ENCODE data around the gene MVB12B. TPM values are rescaled to one million over a fixed set of nuclear protein-coding genes. Genes with fewer than 3 reads are reported as not detected.

The MVB12B gene
- polyA plus RNA-seq, 1 experiment, result 4.4 TPM

- Histone ChIP-seq H3K4me3 (ENCODE audit: low read depth, low read length) (no peak overlapping the region), H3K27ac (ENCODE audit: low read depth, low read length) (no peak overlapping the region)
Measured at GRCh38 chr9:126491568-126491879, 164.9 kb downstream of the MVB12B start.

DNA sequence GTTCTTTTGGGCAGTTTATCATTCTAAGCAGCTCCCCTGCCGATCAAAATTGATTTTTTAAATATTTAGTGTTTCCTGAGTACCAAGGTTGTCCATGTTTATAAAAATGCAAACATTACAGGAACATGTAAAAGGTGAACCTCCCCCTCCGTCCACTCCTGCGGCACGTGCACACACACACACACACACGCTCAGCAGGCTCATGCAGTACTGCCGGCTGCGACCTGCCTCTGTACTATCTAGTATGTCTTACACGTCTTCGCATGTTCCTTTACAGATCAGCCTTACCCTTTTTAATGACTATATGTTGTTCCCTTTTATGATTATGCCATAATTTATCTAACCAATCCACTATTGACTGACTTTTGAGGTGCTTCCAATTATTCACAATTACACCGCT, 165.3 kb downstream of the MVB12B start:
- Histone ChIP-seq H3K27me3 (ENCODE audit: control insufficient read depth, insufficient read depth, low read length) (no peaks in the 10 kb centered on the region), H3K4me3 (ENCODE audit: low read depth, low read length) (no peak overlapping the region), H3K27ac (ENCODE audit: low read depth, low read length) (no peak overlapping the region), H3K9me3 (ENCODE audit: control insufficient read depth, insufficient read depth, low read length) (no peaks in the 10 kb centered on the region)
- ChIA-PET POLR2A (no interaction called here), CTCF (interaction anchor here (0.5 to 4.4 kb wide), 45 partner anchors 8 to 1085 kb away, joined by 3 to 43 read pairs (median 4); partner anchors contain the start of gene MVB12B)
- no peak for DNase-seq (ENCODE audit: low read depth, low spot score)
- TF ChIP-seq, protein P1, sequence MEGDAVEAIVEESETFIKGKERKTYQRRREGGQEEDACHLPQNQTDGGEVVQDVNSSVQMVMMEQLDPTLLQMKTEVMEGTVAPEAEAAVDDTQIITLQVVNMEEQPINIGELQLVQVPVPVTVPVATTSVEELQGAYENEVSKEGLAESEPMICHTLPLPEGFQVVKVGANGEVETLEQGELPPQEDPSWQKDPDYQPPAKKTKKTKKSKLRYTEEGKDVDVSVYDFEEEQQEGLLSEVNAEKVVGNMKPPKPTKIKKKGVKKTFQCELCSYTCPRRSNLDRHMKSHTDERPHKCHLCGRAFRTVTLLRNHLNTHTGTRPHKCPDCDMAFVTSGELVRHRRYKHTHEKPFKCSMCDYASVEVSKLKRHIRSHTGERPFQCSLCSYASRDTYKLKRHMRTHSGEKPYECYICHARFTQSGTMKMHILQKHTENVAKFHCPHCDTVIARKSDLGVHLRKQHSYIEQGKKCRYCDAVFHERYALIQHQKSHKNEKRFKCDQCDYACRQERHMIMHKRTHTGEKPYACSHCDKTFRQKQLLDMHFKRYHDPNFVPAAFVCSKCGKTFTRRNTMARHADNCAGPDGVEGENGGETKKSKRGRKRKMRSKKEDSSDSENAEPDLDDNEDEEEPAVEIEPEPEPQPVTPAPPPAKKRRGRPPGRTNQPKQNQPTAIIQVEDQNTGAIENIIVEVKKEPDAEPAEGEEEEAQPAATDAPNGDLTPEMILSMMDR (IDR thresholded peaks at IDR 0.05; ENCODE audit: low read depth, low read length), result no peak

More at GRCh38 chr9:126491568-126491879, 164.9 kb downstream of the MVB12B start:
- no peaks in the 10 kb centered on the region for H3K9me3 ChIP-seq (ENCODE audit: control insufficient read depth, insufficient read depth, low read length)
- TF ChIP-seq, protein P1 (IDR thresholded peaks at IDR 0.05; ENCODE audit: low read depth, low read length), result no peak
- DNase-seq (ENCODE audit: low read depth, low spot score), result no peak
- ChIA-PET POLR2A (no interaction called here), CTCF (interaction anchor here (0.5 to 4.4 kb wide), 46 partner anchors 9 to 1084 kb away, joined by 3 to 43 read pairs (median 4); partner anchors contain the start of gene MVB12B)
- no peaks in the 10 kb centered on the region for H3K27me3 ChIP-seq (ENCODE audit: control insufficient read depth, insufficient read depth, low read length)

GRCh38 chr9:126494264-126494663, 167.6 kb downstream of the MVB12B start:
- TF ChIP-seq, protein P1 (IDR thresholded peaks at IDR 0.05; ENCODE audit: low read depth, low read length), result no peak
- CTCF ChIA-PET, result interaction anchor here (0.6 to 4.4 kb wide), 3 partner anchors 96 to 210 kb away, joined by 6 to 43 read pairs (median 8); no protein-coding TSS in a partner anchor
- no peak for DNase-seq (ENCODE audit: low read depth, low spot score)
- POLR2A ChIA-PET, result no interaction called here
- H3K9me3 ChIP-seq (ENCODE audit: control insufficient read depth, insufficient read depth, low read length), result no peaks in the 10 kb centered on the region
- H3K4me3 ChIP-seq (ENCODE audit: low read depth, low read length), result no peak overlapping the region
- no peak overlapping the region for H3K27ac ChIP-seq (ENCODE audit: low read depth, low read length)
- no peaks in the 10 kb centered on the region for H3K27me3 ChIP-seq (ENCODE audit: control insufficient read depth, insufficient read depth, low read length)

- H3K9me3 ChIP-seq (ENCODE audit: control insufficient read depth, insufficient read depth, low read length), result no peaks in the 10 kb centered on the region; the same call in 1 of the 2 replicates
- TF ChIP-seq, protein P1 (IDR thresholded peaks at IDR 0.05; ENCODE audit: low read depth, low read length), result no peak
- no peak overlapping the region for H3K4me3 ChIP-seq (ENCODE audit: low read depth, low read length)
- POLR2A ChIA-PET, result no interaction called here
- DNase-seq (ENCODE audit: low read depth, low spot score), result no peak
- no peak overlapping the region for H3K27ac ChIP-seq (ENCODE audit: low read depth, low read length)
- no peaks in the 10 kb centered on the region for H3K27me3 ChIP-seq (ENCODE audit: control insufficient read depth, insufficient read depth, low read length)
- CTCF ChIA-PET, result interaction anchor here (0.6 to 0.7 kb wide), 2 partner anchors 176 to 211 kb away, joined by 6 to 8 read pairs; no protein-coding TSS in a partner anchor
Measured at GRCh38 chr9:126494746-126495145, 168.1 kb downstream of the MVB12B start.

DNA sequence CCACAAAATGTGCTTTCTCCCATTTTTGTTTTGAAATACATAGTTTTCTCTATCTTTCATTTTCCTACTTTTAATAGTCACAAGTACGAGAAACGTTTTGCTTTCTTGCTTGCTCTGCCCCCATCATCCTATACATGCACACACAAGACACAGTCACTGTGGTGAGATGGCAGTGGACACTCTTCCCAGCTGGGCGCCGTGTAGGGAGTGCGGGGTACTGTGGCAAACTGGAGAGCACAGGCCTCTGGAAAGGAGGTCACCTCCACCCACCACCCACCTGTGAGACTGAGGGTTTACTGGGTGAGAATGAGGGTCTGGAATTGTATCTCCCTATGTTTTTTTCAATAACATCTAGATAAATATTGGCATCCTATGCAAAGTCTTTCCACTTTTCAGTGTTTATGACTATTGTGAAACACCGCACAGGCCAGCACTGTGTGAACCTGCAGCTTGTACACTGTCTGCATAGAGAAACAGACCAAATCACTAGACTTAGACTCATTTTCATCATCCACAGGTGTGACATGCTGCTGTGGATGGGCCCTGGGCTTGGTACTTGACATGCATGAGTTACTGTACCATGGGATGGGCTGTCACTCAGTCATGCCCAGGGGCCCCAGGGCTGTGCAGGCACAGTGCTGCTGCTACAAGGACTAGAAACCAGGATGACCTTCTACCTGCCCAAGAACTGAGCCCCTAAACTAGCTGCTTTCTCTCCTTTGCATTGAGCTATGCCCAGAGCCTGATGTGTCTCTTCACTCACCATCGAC, 169.0 kb downstream of the MVB12B start:
- Histone ChIP-seq H3K4me3 (ENCODE audit: low read depth, low read length) (no peak overlapping the region), H3K27ac (ENCODE audit: low read depth, low read length) (no peak overlapping the region), H3K27me3 (ENCODE audit: control insufficient read depth, insufficient read depth, low read length) (peaks cover 2% of the 10 kb centered on the region), H3K9me3 (ENCODE audit: control insufficient read depth, insufficient read depth, low read length) (no peaks in the 10 kb centered on the region; the same call in 1 of the 2 replicates)
- ChIA-PET POLR2A (no interaction called here), CTCF (no interaction called here)
- TF ChIP-seq, protein P1 (IDR thresholded peaks at IDR 0.05; ENCODE audit: low read depth, low read length), result no peak
- DNase-seq (ENCODE audit: low read depth, low spot score), result no peak

Measured in AG04450 (cell line).